Prostate gland (tissue), 1 donor: ENCODE results near the gene ADAMTS17.

Experiments used
- POLR2A ChIP-seq: fragments of 450-650 bp; IDR thresholded peaks from one replicate; pipeline ENCODE4 v1.6.1; 2016; ENCODE audit warnings: antibody characterized with exemption, mild to moderate bottlenecking
- POLR2AphosphoS5 ChIP-seq: sonication (generic); formaldehyde crosslinking; IDR thresholded peaks from one replicate; pipeline ENCODE4 v1.6.1; 2017; ENCODE audit warnings: antibody characterized with exemption

DNA sequence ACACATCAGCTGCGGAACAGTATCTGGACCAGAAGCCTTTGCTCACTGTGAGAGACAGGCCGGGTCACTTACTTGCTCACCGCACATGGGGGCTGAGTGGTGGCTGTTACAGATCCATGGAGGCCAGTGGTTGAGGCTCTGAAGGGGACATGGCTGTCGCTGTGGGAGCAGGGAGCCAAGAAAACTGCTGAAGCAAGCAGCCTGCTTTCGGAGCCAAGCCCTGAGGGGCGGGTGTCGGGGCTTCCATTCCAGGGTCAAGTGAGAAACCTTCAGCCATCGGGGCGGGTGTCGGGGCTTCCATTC lies 42.3 kb upstream of the ADAMTS17 start:
- no peak for TF ChIP-seq POLR2A
- TF ChIP-seq POLR2AphosphoS5, result no peak
